ENCODE results near the gene HADHB.

- TF ChIP-seq CTCF (IDR thresholded peaks at IDR 0.05 in 2 of 3, conservative IDR thresholded peaks at IDR 0.05 in 1 of 3; ENCODE audit: borderline replicate concordance in 1 of 3, insufficient read depth in 1 of 3, low read depth in 2 of 3, low read length in 2 of 3) (no peak), POLR2AphosphoS5 (IDR thresholded peaks at IDR 0.05; ENCODE audit: low read depth, low read length) (no peak), RAD21 (IDR thresholded peaks at IDR 0.05; ENCODE audit: low read depth) (no peak), YY1 (IDR thresholded peaks at IDR 0.05; ENCODE audit: extremely low read depth, insufficient replicate concordance, low read depth, low read length) (no peak), POLR2A (IDR thresholded peaks at IDR 0.05; ENCODE audit: borderline replicate concordance, extremely low read depth, insufficient read depth, insufficient read length) (no peak), JUND (IDR thresholded peaks at IDR 0.05) (no peak), EZH2 (IDR thresholded peaks at IDR 0.05) (no peak), FOSL1 (IDR thresholded peaks at IDR 0.05; ENCODE audit: low read depth) (no peak), EZH2phosphoT487 (IDR thresholded peaks at IDR 0.05; ENCODE audit: borderline replicate concordance) (no peak), REST (IDR thresholded peaks at IDR 0.05; ENCODE audit: low read depth) (no peak), SIN3A (IDR thresholded peaks at IDR 0.05; ENCODE audit: low read depth) (no peak), ZNF274 (IDR thresholded peaks at IDR 0.05; ENCODE audit: low read depth, low read length) (no peak), MAX (IDR thresholded peaks at IDR 0.05) (no peak)
- TF ChIP-seq, protein P1, sequence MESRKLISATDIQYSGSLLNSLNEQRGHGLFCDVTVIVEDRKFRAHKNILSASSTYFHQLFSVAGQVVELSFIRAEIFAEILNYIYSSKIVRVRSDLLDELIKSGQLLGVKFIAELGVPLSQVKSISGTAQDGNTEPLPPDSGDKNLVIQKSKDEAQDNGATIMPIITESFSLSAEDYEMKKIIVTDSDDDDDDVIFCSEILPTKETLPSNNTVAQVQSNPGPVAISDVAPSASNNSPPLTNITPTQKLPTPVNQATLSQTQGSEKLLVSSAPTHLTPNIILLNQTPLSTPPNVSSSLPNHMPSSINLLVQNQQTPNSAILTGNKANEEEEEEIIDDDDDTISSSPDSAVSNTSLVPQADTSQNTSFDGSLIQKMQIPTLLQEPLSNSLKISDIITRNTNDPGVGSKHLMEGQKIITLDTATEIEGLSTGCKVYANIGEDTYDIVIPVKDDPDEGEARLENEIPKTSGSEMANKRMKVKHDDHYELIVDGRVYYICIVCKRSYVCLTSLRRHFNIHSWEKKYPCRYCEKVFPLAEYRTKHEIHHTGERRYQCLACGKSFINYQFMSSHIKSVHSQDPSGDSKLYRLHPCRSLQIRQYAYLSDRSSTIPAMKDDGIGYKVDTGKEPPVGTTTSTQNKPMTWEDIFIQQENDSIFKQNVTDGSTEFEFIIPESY (IDR thresholded peaks at IDR 0.05; ENCODE audit: extremely low read depth, insufficient replicate concordance, low read length): no peak
These were observed 82.8 kb downstream of the HADHB start for GRCh38 chr2:26327291-26328272.

All from HCT116 (cell line).